Left ventricle myocardium inferior (tissue), 1 donor: Measurements from ENCODE around the gene HOTAIR. TPM values are rescaled to one million over a fixed set of nuclear protein-coding genes. Genes with fewer than 3 reads are reported as not detected.
A peak's percentile ranks its signal among the peaks of the same experiment; 100 is the strongest.

Source experiments
- DNase-seq: peaks from one replicate; pipeline ENCODE4 v3.0.0-alpha.2; 2020
- H3K27ac ChIP-seq: fragments of 200-600 bp; replicated peaks from 2 replicates; pipeline ENCODE4 v1.8.0; 2021
- H3K27me3 ChIP-seq: fragments of 200-600 bp; 2 replicates; pipeline ENCODE4 v1.8.0; 2021; ENCODE audit warnings: low read depth
- H3K36me3 ChIP-seq: fragments of 200-600 bp; 2 replicates; pipeline ENCODE4 v1.8.0; 2021
- H3K4me1 ChIP-seq: fragments of 200-600 bp; 2 replicates; pipeline ENCODE4 v1.8.0; 2021
- H3K4me3 ChIP-seq: fragments of 200-600 bp; 2 replicates; pipeline ENCODE4 v1.8.0; 2021; ENCODE audit warnings: mild to moderate bottlenecking, moderate library complexity
- H3K9me3 ChIP-seq: fragments of 200-600 bp; replicated peaks from 2 replicates; pipeline ENCODE4 v1.8.0; 2021
- CTCF ChIP-seq: fragments of 200-600 bp; IDR thresholded peaks from 2 replicates; pipeline ENCODE4 v1.8.0; 2021; ENCODE audit warnings: antibody characterized with exemption, mild to moderate bottlenecking, borderline replicate concordance
- intact Hi-C: fragments of 100-400 bp; cut with micrococcal nuclease; formaldehyde crosslinking; loops from one replicate; pipeline ENCODE4 v1.11.0; 2022
- total RNA-seq: library from RNA; stranded (reverse); fragmentation: NEBNext Ultra II Directional; extraction: Animal tissue kit (Norgen Biotek cat#: 25700); gene quantifications from one replicate; pipeline ENCODE4 v1.2.1, GENCODE V29; 2021
- donor health status: DM: no; HTN: yes; CAD: no; lungs with severe emphysema.

Gene HOTAIR
- total RNA-seq, 1 donor from 2014 or later = not detected

- intact Hi-C loops = no loop called here
- no peak for TF ChIP-seq CTCF
These were observed 13.1 kb upstream of the HOTAIR start for GRCh38 chr12:53987787-53988230.

GRCh38 chr12:53986686-53987483, 12.1 kb upstream of the HOTAIR start:
- TF ChIP-seq CTCF = no peak
- intact Hi-C loops = no loop called here
- Histone ChIP-seq H3K9me3 (no peaks in the 10 kb centered on the region), H3K4me1 (peaks cover 25% of the 10 kb centered on the region), H3K27ac (no peak overlapping the region), H3K27me3 (peaks cover 100% of the 10 kb centered on the region), H3K36me3 (no peaks in the 10 kb centered on the region), H3K4me3 (no peak overlapping the region)
- DNase-seq = no peak

More at GRCh38 chr12:53987787-53988230, 13.1 kb upstream of the HOTAIR start:
- H3K27me3 ChIP-seq = peaks cover 100% of the 10 kb centered on the region
- H3K4me1 ChIP-seq = peaks cover 25% of the 10 kb centered on the region
- H3K27ac ChIP-seq = no peak overlapping the region
- H3K4me3 ChIP-seq = no peak overlapping the region
- H3K36me3 ChIP-seq = no peaks in the 10 kb centered on the region
- DNase-seq = no peak
- no peaks in the 10 kb centered on the region for H3K9me3 ChIP-seq

GRCh38 chr12:53985994-53986685, 11.4 kb upstream of the HOTAIR start:
- H3K27me3 ChIP-seq = peaks cover 100% of the 10 kb centered on the region
- intact Hi-C loops = no loop called here
- peak overlapping the region; percentile 12 for H3K4me3 ChIP-seq

GRCh38 chr12:53985692-53985993, 10.9 kb upstream of the HOTAIR start:
- TF ChIP-seq CTCF = no peak
- H3K4me1 ChIP-seq = peaks cover 25% of the 10 kb centered on the region
- no peaks in the 10 kb centered on the region for H3K9me3 ChIP-seq
- H3K36me3 ChIP-seq = no peaks in the 10 kb centered on the region
- peak overlapping the region; percentile 36 for H3K4me3 ChIP-seq
- intact Hi-C loops = no loop called here
- DNase-seq = no peak
- H3K27me3 ChIP-seq = peaks cover 100% of the 10 kb centered on the region
- no peak overlapping the region for H3K27ac ChIP-seq

More at GRCh38 chr12:53985994-53986685, 11.4 kb upstream of the HOTAIR start:
- no peak overlapping the region for H3K27ac ChIP-seq
- no peaks in the 10 kb centered on the region for H3K9me3 ChIP-seq
- TF ChIP-seq CTCF = no peak
- DNase-seq = no peak
- H3K36me3 ChIP-seq = no peaks in the 10 kb centered on the region
- peaks cover 25% of the 10 kb centered on the region for H3K4me1 ChIP-seq

GRCh38 chr12:53984901-53985691, 10.3 kb upstream of the HOTAIR start, which contains the start of gene HOXC10:
HOXC10 (plus strand) TSS chr12:53985146; CDS start chr12:53985260, 114 bp downstream.
- intact Hi-C loops = no loop called here
- Histone ChIP-seq H3K4me1 (peaks cover 25% of the 10 kb centered on the region), H3K9me3 (no peaks in the 10 kb centered on the region), H3K4me3 (peak within 1 kb of the TSS; percentile 36), H3K27me3 (peaks cover 100% of the 10 kb centered on the region), H3K36me3 (no peaks in the 10 kb centered on the region), H3K27ac (no peak within 1 kb of the TSS)
- DNase-seq = peak; percentile 59
- peak; percentile 50 for TF ChIP-seq CTCF
